ENCODE results near the gene HDGF. TPM values are rescaled to one million over a fixed set of nuclear protein-coding genes. Genes with fewer than 3 reads are reported as not detected.

Gene HDGF
- total and polyA plus RNA-seq, 9 of the 15 experiments (the other 6 are each of a cell fraction or from before 2014, with no cell fraction given), result 38.8 to 601 (median 400) TPM

DNA sequence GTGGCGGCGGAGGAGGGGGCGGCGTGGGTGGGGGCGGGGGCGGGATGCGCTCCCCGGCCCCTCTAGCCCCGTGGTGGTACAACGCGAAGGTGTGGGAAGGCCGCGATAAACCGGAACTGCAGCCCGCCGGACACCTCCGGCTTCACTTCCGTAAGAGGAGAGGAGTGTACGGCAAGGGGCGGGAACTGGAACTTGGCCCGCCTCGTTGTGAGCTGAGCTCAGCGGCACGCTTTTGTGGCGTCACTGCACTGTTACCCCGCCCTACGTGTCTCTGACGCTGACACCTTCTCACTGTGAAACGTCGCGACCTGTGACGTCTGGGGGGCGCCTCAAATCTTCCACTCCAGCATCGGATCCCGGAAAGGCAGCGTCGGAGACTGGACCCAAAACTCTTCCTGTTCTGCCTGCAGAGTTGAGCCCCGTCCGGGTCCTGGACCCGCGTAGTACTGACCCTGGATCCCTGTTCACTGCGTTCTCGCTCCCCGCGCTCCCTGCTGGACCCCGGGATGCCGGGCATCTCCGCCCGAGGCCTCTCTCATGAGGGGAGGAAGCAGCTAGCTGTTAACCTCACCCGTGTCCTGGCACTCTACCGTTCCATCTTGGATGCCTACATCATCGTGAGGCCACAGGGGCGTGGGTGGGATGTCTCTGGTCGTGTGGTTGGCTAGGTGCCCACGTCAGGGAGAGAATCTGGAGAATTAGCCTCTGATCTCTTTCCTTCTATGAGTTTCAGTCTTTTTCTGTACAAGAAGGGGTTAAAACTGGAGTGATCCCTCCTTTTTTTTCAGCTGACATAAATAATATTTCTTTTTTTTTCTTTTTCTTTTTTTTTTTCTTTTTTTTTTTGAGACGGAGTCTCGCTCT lies 22.6 kb downstream of the HDGF start, which contains the start of gene ISG20L2 (continued):
- TF ChIP-seq ETV5 (CRISPR knock-in tag; IDR thresholded peaks at IDR 0.05; ENCODE audit: low read depth), result peak; percentile 66
- TF ChIP-seq ZBTB7A (IDR thresholded peaks at IDR 0.05; ENCODE audit: borderline replicate concordance, control insufficient read depth, low read depth, low read length), result no peak; the same call in 1 of the 2 replicates
- no peak for TF ChIP-seq HIVEP1 (CRISPR knock-in tag; IDR thresholded peaks at IDR 0.05)
- TF ChIP-seq SMARCA5 (IDR thresholded peaks at IDR 0.05), result 0 out of 2 replicates have a peak, but pooled peaks have one; percentile 37
- TF ChIP-seq TAF15 (IDR thresholded peaks at IDR 0.05; ENCODE audit: low read depth, low read length), result no peak
- TF ChIP-seq ZFP1 (CRISPR knock-in tag; IDR thresholded peaks at IDR 0.05), result no peak
- no peak for TF ChIP-seq SMAD1 (IDR thresholded peaks at IDR 0.05; ENCODE audit: low read depth, low read length, partially characterized antibody)
- no peak for TF ChIP-seq ZNF274 (IDR thresholded peaks at IDR 0.05; ENCODE audit: borderline replicate concordance, low read depth, low read length)
- no peak for TF ChIP-seq MXI1 (IDR thresholded peaks at IDR 0.05; ENCODE audit: low read depth, low read length)
- TF ChIP-seq, protein P1, sequence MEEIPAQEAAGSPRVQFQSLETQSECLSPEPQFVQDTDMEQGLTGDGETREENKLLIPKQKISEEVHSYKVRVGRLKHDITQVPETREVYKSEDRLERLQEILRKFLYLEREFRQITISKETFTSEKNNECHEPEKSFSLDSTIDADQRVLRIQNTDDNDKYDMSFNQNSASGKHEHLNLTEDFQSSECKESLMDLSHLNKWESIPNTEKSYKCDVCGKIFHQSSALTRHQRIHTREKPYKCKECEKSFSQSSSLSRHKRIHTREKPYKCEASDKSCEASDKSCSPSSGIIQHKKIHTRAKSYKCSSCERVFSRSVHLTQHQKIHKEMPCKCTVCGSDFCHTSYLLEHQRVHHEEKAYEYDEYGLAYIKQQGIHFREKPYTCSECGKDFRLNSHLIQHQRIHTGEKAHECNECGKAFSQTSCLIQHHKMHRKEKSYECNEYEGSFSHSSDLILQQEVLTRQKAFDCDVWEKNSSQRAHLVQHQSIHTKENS (CRISPR knock-in tag; IDR thresholded peaks at IDR 0.05), result no peak
- TF ChIP-seq, protein P2, sequence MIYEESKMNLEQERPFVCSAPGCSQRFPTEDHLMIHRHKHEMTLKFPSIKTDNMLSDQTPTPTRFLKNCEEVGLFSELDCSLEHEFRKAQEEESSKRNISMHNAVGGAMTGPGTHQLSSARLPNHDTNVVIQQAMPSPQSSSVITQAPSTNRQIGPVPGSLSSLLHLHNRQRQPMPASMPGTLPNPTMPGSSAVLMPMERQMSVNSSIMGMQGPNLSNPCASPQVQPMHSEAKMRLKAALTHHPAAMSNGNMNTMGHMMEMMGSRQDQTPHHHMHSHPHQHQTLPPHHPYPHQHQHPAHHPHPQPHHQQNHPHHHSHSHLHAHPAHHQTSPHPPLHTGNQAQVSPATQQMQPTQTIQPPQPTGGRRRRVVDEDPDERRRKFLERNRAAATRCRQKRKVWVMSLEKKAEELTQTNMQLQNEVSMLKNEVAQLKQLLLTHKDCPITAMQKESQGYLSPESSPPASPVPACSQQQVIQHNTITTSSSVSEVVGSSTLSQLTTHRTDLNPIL (CRISPR knock-in tag; IDR thresholded peaks at IDR 0.05), result no peak
- no peak for TF ChIP-seq ZNF143 (CRISPR knock-in tag; IDR thresholded peaks at IDR 0.05)
- TF ChIP-seq ZNF695 (CRISPR knock-in tag; IDR thresholded peaks at IDR 0.05), result no peak
- no peak for TF ChIP-seq ZNF354B (CRISPR knock-in tag; IDR thresholded peaks at IDR 0.05)
- 0 out of 2 replicates have a peak, but pooled peaks have one; percentile 48 for TF ChIP-seq NFE2 (IDR thresholded peaks at IDR 0.05; ENCODE audit: low read depth)
- no peak; the same call in 1 of the 2 replicates for TF ChIP-seq ZNF589 (CRISPR knock-in tag; IDR thresholded peaks at IDR 0.05; ENCODE audit: low read depth)
- TF ChIP-seq ZNF778 (CRISPR knock-in tag; IDR thresholded peaks at IDR 0.05), result no peak
- no peak for TF ChIP-seq NFYB (IDR thresholded peaks at IDR 0.05; ENCODE audit: extremely low read depth, insufficient read length)
- TF ChIP-seq CREBBP (IDR thresholded peaks at IDR 0.05; ENCODE audit: low read depth, low read length), result no peak
- TF ChIP-seq ILF3 (IDR thresholded peaks at IDR 0.05; ENCODE audit: borderline replicate concordance), result no peak
- TF ChIP-seq, protein P3, sequence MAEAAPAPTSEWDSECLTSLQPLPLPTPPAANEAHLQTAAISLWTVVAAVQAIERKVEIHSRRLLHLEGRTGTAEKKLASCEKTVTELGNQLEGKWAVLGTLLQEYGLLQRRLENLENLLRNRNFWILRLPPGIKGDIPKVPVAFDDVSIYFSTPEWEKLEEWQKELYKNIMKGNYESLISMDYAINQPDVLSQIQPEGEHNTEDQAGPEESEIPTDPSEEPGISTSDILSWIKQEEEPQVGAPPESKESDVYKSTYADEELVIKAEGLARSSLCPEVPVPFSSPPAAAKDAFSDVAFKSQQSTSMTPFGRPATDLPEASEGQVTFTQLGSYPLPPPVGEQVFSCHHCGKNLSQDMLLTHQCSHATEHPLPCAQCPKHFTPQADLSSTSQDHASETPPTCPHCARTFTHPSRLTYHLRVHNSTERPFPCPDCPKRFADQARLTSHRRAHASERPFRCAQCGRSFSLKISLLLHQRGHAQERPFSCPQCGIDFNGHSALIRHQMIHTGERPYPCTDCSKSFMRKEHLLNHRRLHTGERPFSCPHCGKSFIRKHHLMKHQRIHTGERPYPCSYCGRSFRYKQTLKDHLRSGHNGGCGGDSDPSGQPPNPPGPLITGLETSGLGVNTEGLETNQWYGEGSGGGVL (CRISPR knock-in tag; IDR thresholded peaks at IDR 0.05), result no peak
- no peak for TF ChIP-seq ZNF121 (CRISPR knock-in tag; conservative IDR thresholded peaks at IDR 0.05)
- TF ChIP-seq ELF2 (CRISPR knock-in tag; IDR thresholded peaks at IDR 0.05), result no peak
- TF ChIP-seq ZNF324 (CRISPR knock-in tag; IDR thresholded peaks at IDR 0.05), result no peak
- no peak for TF ChIP-seq ZNF707 (CRISPR knock-in tag; conservative IDR thresholded peaks at IDR 0.05)
- TF ChIP-seq ESRRA (IDR thresholded peaks at IDR 0.05; ENCODE audit: borderline replicate concordance, low read depth), result peak; percentile 72

All from K562 (cell line).